OCI-LY1 (cell line): Measurements from ENCODE around the gene HAO2.
"Not testable (repeated sequence)": the region's sequence is repeated elsewhere in the genome, so short reads cannot be mapped to it uniquely, and the experiment has no call there.

Experiments
- H2AFZ ChIP-seq: fragments of 200-600 bp; sonication (generic), shearing (Covaris generic); 2 replicates; pipeline ENCODE4 v1.6.0; 2014; ENCODE audit warnings: antibody characterized with exemption, mild to moderate bottlenecking, low read length
- H3F3A ChIP-seq: fragments of 200-600 bp; sonication (generic), shearing (Covaris generic); 2 replicates; pipeline ENCODE4 v1.6.0; 2014; ENCODE audit warnings: mild to moderate bottlenecking, antibody characterized with exemption, low read length, moderate library complexity; ENCODE audit not compliant: insufficient read depth
- H3K27ac ChIP-seq: fragments of 200-600 bp; sonication (generic); 2 replicates; pipeline ENCODE4 v1.5.1; 2014; ENCODE audit warnings: low read length, mixed run types, mild to moderate bottlenecking, low read depth; ENCODE audit not compliant: poor library complexity, severe bottlenecking
- H3K27me3 ChIP-seq: fragments of 200-600 bp; sonication (generic); 2 replicates; pipeline ENCODE4 v1.6.0; 2014; ENCODE audit warnings: antibody characterized with exemption, mild to moderate bottlenecking, low read length, moderate library complexity; ENCODE audit not compliant: insufficient read depth
- H3K36me3 ChIP-seq: fragments of 200-600 bp; sonication (generic); 2 replicates; pipeline ENCODE4 v1.6.1; 2014; ENCODE audit warnings: mild to moderate bottlenecking, antibody characterized with exemption, low read length, moderate library complexity, mixed read lengths; ENCODE audit not compliant: insufficient read depth
- H3K4me1 ChIP-seq: fragments of 200-600 bp; sonication (generic); 2 replicates; pipeline ENCODE4 v1.5.1; 2014; ENCODE audit warnings: mild to moderate bottlenecking, low read length, moderate library complexity; ENCODE audit not compliant: insufficient read depth, severe bottlenecking
- H3K4me2 ChIP-seq: fragments of 200-600 bp; sonication (generic), shearing (Covaris generic); 2 replicates; pipeline ENCODE4 v1.6.1; 2014; ENCODE audit warnings: low read length
- H3K4me3 ChIP-seq: fragments of 200-600 bp; sonication (generic); 2 replicates; pipeline ENCODE4 v1.5.1; 2014; ENCODE audit warnings: low read length, low read depth, mild to moderate bottlenecking, mixed read lengths; ENCODE audit not compliant: poor library complexity, severe bottlenecking
- H3K79me2 ChIP-seq: fragments of 200-600 bp; shearing (Covaris generic); 2 replicates; pipeline ENCODE4 v1.6.1; 2016; ENCODE audit warnings: mixed run types, low read length, mixed read lengths; ENCODE audit not compliant: insufficient read depth
- H3K9ac ChIP-seq: fragments of 200-600 bp; sonication (generic), shearing (Covaris generic); 2 replicates; pipeline ENCODE4 v1.6.1; 2014; ENCODE audit warnings: mild to moderate bottlenecking, low read length, mixed read lengths
- H3K9me2 ChIP-seq: fragments of 200-600 bp; sonication (generic), shearing (Covaris generic); 2 replicates; pipeline ENCODE4 v1.6.1; 2014; ENCODE audit warnings: low read depth, mild to moderate bottlenecking, low read length, mixed read lengths
- H3K9me3 ChIP-seq: fragments of 200-600 bp; shearing (Covaris generic); 2 replicates; pipeline ENCODE4 v1.6.1; 2014; ENCODE audit warnings: low read length, mixed read lengths
- H4K20me1 ChIP-seq: fragments of 200-600 bp; sonication (generic), shearing (Covaris generic); 2 replicates; pipeline ENCODE4 v1.6.0; 2016; ENCODE audit warnings: mild to moderate bottlenecking, low read length; ENCODE audit not compliant: insufficient read depth
- EZH2 ChIP-seq: fragments of 200-600 bp; sonication (generic), shearing (Covaris generic); IDR thresholded peaks from 2 replicates; pipeline ENCODE4 v1.8.0; 2017; ENCODE audit warnings: borderline replicate concordance, mixed run types, mild to moderate bottlenecking, antibody characterized with exemption, low read length, moderate library complexity, mixed read lengths
- TF ChIP-seq, protein P1 (sequence below): fragments of 200-600 bp; sonication (generic), shearing (Covaris generic); IDR thresholded peaks from 2 replicates; pipeline ENCODE4 v1.5.1; 2017; ENCODE audit warnings: mild to moderate bottlenecking, antibody characterized with exemption, low read length, moderate library complexity, mixed read lengths

HAO2 gene

DNA sequence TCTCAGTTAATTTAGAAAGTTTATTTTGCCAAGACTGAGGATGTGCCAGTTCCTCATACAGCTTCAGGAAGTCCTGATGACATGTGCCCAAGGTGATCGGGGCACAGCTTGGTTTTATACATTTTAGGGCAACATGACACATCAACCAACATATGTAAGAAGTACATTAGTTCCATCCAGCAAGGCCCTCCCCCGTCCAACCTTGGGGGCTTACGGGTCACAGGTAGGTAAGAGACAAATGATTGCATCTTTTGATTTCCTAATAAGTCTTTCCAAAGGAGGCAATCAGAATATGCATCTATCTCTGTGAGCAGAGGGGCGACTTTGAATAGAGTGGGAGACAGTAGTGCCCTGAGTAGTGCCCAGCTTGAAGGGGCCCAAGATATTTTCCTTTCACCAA is 19.6 kb upstream of the HAO2 start:
- H3K9me2 ChIP-seq: no peaks in the 10 kb centered on the region
- no peak overlapping the region for H3K4me3 ChIP-seq
- no peak overlapping the region for H2AFZ ChIP-seq
- TF ChIP-seq EZH2: no peak
- TF ChIP-seq, protein P1, sequence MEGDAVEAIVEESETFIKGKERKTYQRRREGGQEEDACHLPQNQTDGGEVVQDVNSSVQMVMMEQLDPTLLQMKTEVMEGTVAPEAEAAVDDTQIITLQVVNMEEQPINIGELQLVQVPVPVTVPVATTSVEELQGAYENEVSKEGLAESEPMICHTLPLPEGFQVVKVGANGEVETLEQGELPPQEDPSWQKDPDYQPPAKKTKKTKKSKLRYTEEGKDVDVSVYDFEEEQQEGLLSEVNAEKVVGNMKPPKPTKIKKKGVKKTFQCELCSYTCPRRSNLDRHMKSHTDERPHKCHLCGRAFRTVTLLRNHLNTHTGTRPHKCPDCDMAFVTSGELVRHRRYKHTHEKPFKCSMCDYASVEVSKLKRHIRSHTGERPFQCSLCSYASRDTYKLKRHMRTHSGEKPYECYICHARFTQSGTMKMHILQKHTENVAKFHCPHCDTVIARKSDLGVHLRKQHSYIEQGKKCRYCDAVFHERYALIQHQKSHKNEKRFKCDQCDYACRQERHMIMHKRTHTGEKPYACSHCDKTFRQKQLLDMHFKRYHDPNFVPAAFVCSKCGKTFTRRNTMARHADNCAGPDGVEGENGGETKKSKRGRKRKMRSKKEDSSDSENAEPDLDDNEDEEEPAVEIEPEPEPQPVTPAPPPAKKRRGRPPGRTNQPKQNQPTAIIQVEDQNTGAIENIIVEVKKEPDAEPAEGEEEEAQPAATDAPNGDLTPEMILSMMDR: no peak
- H3K4me2 ChIP-seq: no peak overlapping the region
- H3K9ac ChIP-seq: no peak overlapping the region
- no peaks in the 10 kb centered on the region for H3K79me2 ChIP-seq
- no peaks in the 10 kb centered on the region for H3K4me1 ChIP-seq
- no peaks in the 10 kb centered on the region for H3F3A ChIP-seq
- H3K9me3 ChIP-seq: no peaks in the 10 kb centered on the region
- H3K27ac ChIP-seq: no peak overlapping the region
- no peaks in the 10 kb centered on the region for H3K27me3 ChIP-seq
- H4K20me1 ChIP-seq: no peaks in the 10 kb centered on the region
- no peaks in the 10 kb centered on the region for H3K36me3 ChIP-seq

DNA sequence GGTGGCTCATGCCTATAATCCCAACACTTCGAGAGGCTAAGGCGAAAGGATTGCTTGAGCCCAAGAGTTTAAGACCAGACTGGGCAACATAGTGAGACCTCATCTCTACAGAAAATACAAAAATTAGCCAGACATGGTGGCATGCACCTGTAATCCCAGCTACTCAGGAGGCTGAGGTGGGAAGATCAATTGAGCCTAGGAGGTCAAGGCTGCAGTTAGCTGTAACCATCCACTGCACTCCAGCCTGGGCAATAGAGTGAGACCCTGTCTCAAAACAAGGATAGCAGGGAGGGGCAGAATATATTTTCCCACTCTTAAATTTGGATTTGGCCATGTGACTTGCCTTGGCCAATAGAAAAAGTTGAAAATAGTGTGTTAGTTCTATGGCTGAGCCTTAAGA is 17.7 kb upstream of the HAO2 start:
- not testable (repeated sequence) for H3K4me1 ChIP-seq, H3F3A ChIP-seq, H2AFZ ChIP-seq, H4K20me1 ChIP-seq, H3K9ac ChIP-seq, H3K79me2 ChIP-seq, H3K27me3 ChIP-seq, H3K9me3 ChIP-seq, H3K9me2 ChIP-seq, H3K4me3 ChIP-seq, H3K4me2 ChIP-seq, H3K27ac ChIP-seq, H3K36me3 ChIP-seq

DNA sequence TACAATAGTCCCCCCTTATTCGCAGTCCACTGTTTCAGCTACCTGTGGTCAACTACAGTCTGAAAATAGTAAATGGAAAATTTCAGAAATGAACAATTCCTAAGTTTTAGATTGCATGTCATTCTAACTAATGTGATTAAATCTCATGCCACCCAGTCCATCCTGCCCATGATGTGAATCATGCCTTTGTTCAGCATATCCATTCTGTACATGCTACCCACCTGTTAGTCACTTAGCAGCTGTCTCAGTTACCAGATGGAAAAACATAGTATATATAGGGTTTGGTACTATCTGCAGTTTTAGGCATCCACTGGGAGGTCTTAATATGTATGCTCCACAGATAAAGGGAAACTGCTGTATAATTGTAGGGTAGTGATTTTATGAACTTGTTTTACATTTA is 16.6 kb upstream of the HAO2 start:
- Histone ChIP-seq H3K9ac (no peak overlapping the region), H3K27ac (no peak overlapping the region), H3K79me2 (no peaks in the 10 kb centered on the region), H3F3A (no peaks in the 10 kb centered on the region), H4K20me1 (no peaks in the 10 kb centered on the region), H3K4me1 (no peaks in the 10 kb centered on the region), H3K4me2 (no peak overlapping the region), H3K9me3 (no peaks in the 10 kb centered on the region), H3K36me3 (no peaks in the 10 kb centered on the region), H3K4me3 (no peak overlapping the region), H2AFZ (no peak overlapping the region), H3K9me2 (no peaks in the 10 kb centered on the region), H3K27me3 (no peaks in the 10 kb centered on the region)
- TF ChIP-seq EZH2: no peak

DNA sequence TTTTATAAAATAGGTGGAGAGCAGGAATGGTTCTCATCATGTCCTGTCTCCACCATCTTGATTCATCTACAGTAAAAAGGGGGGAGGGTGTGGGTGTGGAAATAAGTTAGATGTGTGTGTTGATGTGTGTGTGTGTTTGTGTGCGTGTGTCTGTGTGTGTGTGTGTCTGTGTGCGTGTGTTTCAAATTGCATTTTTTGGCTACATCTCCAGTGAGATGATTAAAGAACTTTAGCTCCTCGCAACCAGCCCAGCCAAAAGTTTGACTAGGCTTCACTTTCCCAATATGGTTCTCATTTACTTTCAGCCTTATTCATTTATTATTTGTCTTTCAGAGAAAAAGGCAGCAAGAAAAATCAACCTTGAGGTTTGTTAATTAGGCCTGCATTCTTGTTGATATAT is 14.7 kb upstream of the HAO2 start:
- Histone ChIP-seq H3K9me2 (no peaks in the 10 kb centered on the region), H2AFZ (no peak overlapping the region), H3K4me1 (no peaks in the 10 kb centered on the region), H4K20me1 (no peaks in the 10 kb centered on the region), H3K27me3 (no peaks in the 10 kb centered on the region), H3K79me2 (no peaks in the 10 kb centered on the region), H3K9me3 (no peaks in the 10 kb centered on the region), H3F3A (no peaks in the 10 kb centered on the region), H3K36me3 (no peaks in the 10 kb centered on the region), H3K4me2 (no peak overlapping the region), H3K9ac (no peak overlapping the region), H3K4me3 (no peak overlapping the region), H3K27ac (no peak overlapping the region)
- TF ChIP-seq, protein P1: no peak
- no peak for TF ChIP-seq EZH2
